K562 (cell line): Measurements from ENCODE around the gene LDB1. TPM values are rescaled to one million over a fixed set of nuclear protein-coding genes. Genes with fewer than 3 reads are reported as not detected.

Source experiments
- ATAC-seq: fragments of 200-7000 bp; cut with Tn5 transposase; 3 replicates; pipeline ENCODE4 v1.9.1; 2020; ENCODE audit warnings: moderate library complexity
- BruUV-seq: library from RNA; stranded (reverse); fragments of 400-500 nt; replicated peaks from 2 replicates; lab custom pipeline; 2021; lab: Mats Ljungman, UMichigan
- CTCF ChIA-PET: fragments of 300-600 bp; formaldehyde crosslinking; extraction: SDS; loops from one replicate; lab custom pipeline; 2021; ENCODE audit warnings: low intra/inter-chr PET ratio; lab: Yijun Ruan, JAX
- POLR2A ChIA-PET: fragments of 300-600, 350-650 bp; sonication (Branson Sonifier 250); formaldehyde crosslinking; extraction: SDS; loops from one replicate; lab custom pipeline; 2021; ENCODE audit warnings: antibody characterized with exemption, inconsistent platforms; lab: Yijun Ruan, JAX
- DNase-seq, 4 experiments: peaks; one replicate each; pipeline versions ENCODE4 v3.0.0 to v3.0.0-alpha.2; 2011 to 2018; ENCODE audit warnings: low spot score in 3 of 4, mixed read lengths in 3 of 4; ENCODE audit errors: extremely low read depth in 1 of 4
- FAIRE-seq: peaks from 2 replicates; lab custom pipeline; 2011; peaks lifted over from hg19 to GRCh38; lab: Jason Lieb, UNC
- H2AFZ ChIP-seq: 2 replicates; pipeline ENCODE4 v1.6.0; 2011; ENCODE audit warnings: low read depth, low read length, control low read depth, inconsistent platforms
- H3K27ac ChIP-seq: fragments of 200-600 bp; 3 replicates; pipeline ENCODE4 v1.8.0; 2011; ENCODE audit warnings: low read depth, mild to moderate bottlenecking, control low read depth, inconsistent platforms, low read length, moderate library complexity, mixed read lengths; ENCODE audit errors: extremely low read depth
- H3K27me3 ChIP-seq, 2 experiments: fragments of 300-600 bp in 1 of 2; 2 replicates in 1 of 2; 3 replicates in 1 of 2; pipeline versions ENCODE4 v1.6.0 to v1.8.0; 2011; ENCODE audit warnings: inconsistent platforms in 2 of 2, low read length in 2 of 2, mild to moderate bottlenecking in 1 of 2, mixed read lengths in 1 of 2, moderate library complexity in 1 of 2; ENCODE audit not compliant: control insufficient read depth in 2 of 2, insufficient read depth in 2 of 2
- H3K36me3 ChIP-seq: fragments of 300-600 bp; 3 replicates; pipeline ENCODE4 v1.8.0; 2011; ENCODE audit warnings: mild to moderate bottlenecking, low read length, inconsistent platforms; ENCODE audit not compliant: control insufficient read depth, insufficient read depth
- H3K4me1 ChIP-seq, 2 experiments: fragments of 200-600 bp in 1 of 2; replicated peaks in 1 of 2; 2 replicates in 1 of 2; 3 replicates in 1 of 2; pipeline versions ENCODE4 v1.5.1 to v1.8.0; 2011; ENCODE audit warnings: inconsistent platforms in 2 of 2, low read length in 2 of 2, mild to moderate bottlenecking in 1 of 2, mixed read lengths in 1 of 2, moderate library complexity in 1 of 2; ENCODE audit not compliant: control insufficient read depth in 2 of 2, insufficient read depth in 2 of 2
- H3K4me2 ChIP-seq: 2 replicates; pipeline ENCODE4 v1.6.1; 2011; ENCODE audit warnings: low read length, control low read depth, inconsistent platforms, mixed read lengths; ENCODE audit not compliant: insufficient read depth
- H3K4me3 ChIP-seq: fragments of 200-600 bp; sonication (generic), shearing (Covaris generic); 2 replicates; pipeline ENCODE4 v1.5.1; 2016; ENCODE audit warnings: control low read depth, inconsistent platforms
- H3K79me2 ChIP-seq: fragments of 200-600 bp; 3 replicates; pipeline ENCODE4 v1.8.0; 2011; ENCODE audit warnings: low read length, inconsistent platforms; ENCODE audit not compliant: control insufficient read depth, insufficient read depth
- H3K9ac ChIP-seq, 2 experiments: 2 replicates each; pipeline versions ENCODE4 v1.6.0 to v1.6.1; 2011; ENCODE audit warnings: low read depth in 2 of 2, low read length in 2 of 2, control low read depth in 1 of 2, inconsistent platforms in 1 of 2, mild to moderate bottlenecking in 1 of 2, mixed read lengths in 1 of 2; ENCODE audit not compliant: insufficient read depth in 1 of 2
- H3K9me1 ChIP-seq: one replicate; pipeline ENCODE4 v1.6.0; 2011; ENCODE audit warnings: inconsistent platforms, mild to moderate bottlenecking, low read length, moderate library complexity; ENCODE audit not compliant: control insufficient read depth, insufficient read depth
- H3K9me3 ChIP-seq: replicated peaks from 2 replicates; pipeline ENCODE4 v1.5.1; 2011; ENCODE audit warnings: low read depth, low read length, inconsistent platforms; ENCODE audit not compliant: control insufficient read depth, insufficient read depth
- H4K20me1 ChIP-seq: replicated peaks from 2 replicates; pipeline ENCODE4 v1.6.1; 2011; ENCODE audit warnings: low read length, inconsistent platforms, mixed read lengths; ENCODE audit not compliant: control insufficient read depth, insufficient read depth
- TFE3 ChIP-seq: fragments of 450-650 bp; formaldehyde crosslinking; IDR thresholded peaks from 2 replicates; pipeline ENCODE4 v1.4.0; 2020; ENCODE audit warnings: mild to moderate bottlenecking, mixed read lengths
- ZNF121 ChIP-seq: sonication (generic); formaldehyde crosslinking; conservative IDR thresholded peaks from 2 replicates; pipeline ENCODE4 v1.8.0; 2022; ENCODE audit warnings: missing genetic modification reagents
- WGBS: fragments of 100-300 bp; shearing (Covaris generic); methylation state at CpG from one replicate; pipeline ENCODE4 v1.1.6; 2016; ENCODE audit warnings: low coverage, mixed read lengths; ENCODE audit not compliant: insufficient coverage; ENCODE audit errors: missing lambda C conversion rate; 5-methylcytosine and 5-hydroxymethylcytosine counted together
- in situ Hi-C: fragments of 300-500 bp; cut with MboI; formaldehyde crosslinking; loops from 4 replicates; pipeline ENCODE4 v1.15.0; 2018; ENCODE audit warnings: inconsistent platforms, mixed read lengths
- intact Hi-C: fragments of 100-400 bp; cut with micrococcal nuclease; formaldehyde crosslinking; loops from 2 replicates; pipeline ENCODE4 v1.14.2; 2022
- polyA plus RNA-seq, 8 experiments: library from polyadenylated mRNA; depleted of rRNA in 4 of 8; stranded (reverse) in 5 of 8; unstranded in 3 of 8; fragments of >200 nt; fragmentation: Nextera tagmentation in 2 of 8; fragmentation: Illumina TruSeq in 1 of 8; extraction: Ambion mirVana in 2 of 8; extraction: Trizol in 1 of 8; gene quantifications; 2 replicates each; pipeline versions ENCODE4 v1.2.1 to v1.2.3, GENCODE V29; 2011 to 2014; ENCODE audit warnings: inconsistent platforms in 1 of 8, missing spikeins in 1 of 8
- total RNA-seq, 7 experiments: library from RNA; depleted of rRNA in 6 of 7; stranded (reverse); fragments of >200 nt in 6 of 7; fragmentation: Illumina TruSeq in 2 of 7; extraction: Trizol in 2 of 7; gene quantifications; 2 replicates each; pipeline versions ENCODE4 v1.2.1 to v1.2.3, GENCODE V29; 2011 to 2021; ENCODE audit warnings: low replicate concordance in 1 of 7

The LDB1 gene
- total and polyA plus RNA-seq, 9 of the 15 experiments (the other 6 are each of a cell fraction or from before 2014, with no cell fraction given), result 1.9 to 137 (median 105) TPM

- no peak for ATAC-seq
- peak overlapping the region; percentile 90 for H3K27ac ChIP-seq
- TF ChIP-seq TFE3 (CRISPR knock-in tag) (peak; percentile 35), ZNF121 (CRISPR knock-in tag) (no peak)
- no TSS peak for BruUV-seq
- no peaks in the 10 kb centered on the region for H3K27me3 ChIP-seq
- no peak for DNase-seq
- WGBS, result 4% methylated on average over 3 of the region's 6 CpGs
- ChIA-PET CTCF (no interaction called here), POLR2A (interaction anchor here (0.6 to 1.3 kb wide), 2 partner anchors 71 to 300 kb away, joined by 3 to 4 read pairs; partner anchors contain the start of gene OGA)
- H3K9ac ChIP-seq, result peak overlapping the region; percentile 83 to 95; a peak in 3 of 4 replicates
- H3K4me2 ChIP-seq, result peak overlapping the region; percentile 91
- no peaks in the 10 kb centered on the region for H4K20me1 ChIP-seq
- 0 out of 3 replicates have a peak, but pooled peaks cover 2% of the 10 kb centered on the region for H3K36me3 ChIP-seq
- H3K9me3 ChIP-seq, result no peaks in the 10 kb centered on the region
- H3K4me3 ChIP-seq, result peak overlapping the region; percentile 83
- peaks cover 74% of the 10 kb centered on the region for H3K79me2 ChIP-seq
- in situ Hi-C loops (no loop called here), intact Hi-C loops (loop anchor here (10.0 kb wide), 1 partner anchor 274 kb away; the partner anchor contains the start of gene KCNIP2)
- no peak for FAIRE-seq
- H2AFZ ChIP-seq, result no peak overlapping the region
- H3K4me1 ChIP-seq, result peaks cover 39 to 57% of the 10 kb centered on the region in 2 experiments
- H3K9me1 ChIP-seq, result no peaks in the 10 kb centered on the region
Observed at GRCh38 chr10:102118867-102119266, 1.3 kb downstream of the LDB1 start.
